Adrenal gland (tissue), 5 donors: ENCODE data around the gene ANKRD44.

Experiments
- POLR2A ChIP-seq, 2 donors: fragments of 450-650 bp; IDR thresholded peaks; one replicate each; pipeline ENCODE4 v1.6.1; 2017; ENCODE audit warnings: antibody characterized with exemption in 2 of 2, mild to moderate bottlenecking in 2 of 2, moderate library complexity in 1 of 2
- TF ChIP-seq, protein P1 (sequence below), 6 experiments: fragments of 450-650 bp in 4 of 6; fragments of 200-600 bp in 2 of 6; sonication (generic) in 1 of 6; IDR thresholded peaks; 1 replicate in 5 of 6; 2 replicates in 1 of 6; pipeline versions ENCODE4 v1.5.1 to v1.8.0; 2016 to 2021; ENCODE audit warnings: antibody characterized with exemption in 6 of 6, mild to moderate bottlenecking in 2 of 6, moderate library complexity in 1 of 6
- donor health status: DM: no; HTN: no; CAD: no.

DNA sequence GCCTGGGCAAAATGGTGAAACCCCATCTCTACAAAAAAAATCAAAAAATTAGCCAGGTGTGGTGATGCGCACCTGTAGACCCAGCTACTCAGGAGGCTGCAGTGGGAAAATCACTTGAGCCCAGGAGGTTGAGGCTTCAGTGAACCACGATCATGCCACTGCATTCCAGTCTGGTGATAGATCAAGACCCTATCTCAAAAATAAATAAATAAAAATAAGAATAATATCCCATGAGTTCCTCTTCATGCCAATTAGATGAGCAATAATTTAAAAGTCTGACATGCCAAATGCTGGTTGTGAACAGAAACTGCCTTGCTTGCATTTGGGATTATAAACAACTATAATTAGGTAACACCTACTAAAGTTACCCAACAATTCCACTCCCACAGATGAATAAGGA is 22.1 kb upstream of the ANKRD44 start:
- TF ChIP-seq, protein P1, sequence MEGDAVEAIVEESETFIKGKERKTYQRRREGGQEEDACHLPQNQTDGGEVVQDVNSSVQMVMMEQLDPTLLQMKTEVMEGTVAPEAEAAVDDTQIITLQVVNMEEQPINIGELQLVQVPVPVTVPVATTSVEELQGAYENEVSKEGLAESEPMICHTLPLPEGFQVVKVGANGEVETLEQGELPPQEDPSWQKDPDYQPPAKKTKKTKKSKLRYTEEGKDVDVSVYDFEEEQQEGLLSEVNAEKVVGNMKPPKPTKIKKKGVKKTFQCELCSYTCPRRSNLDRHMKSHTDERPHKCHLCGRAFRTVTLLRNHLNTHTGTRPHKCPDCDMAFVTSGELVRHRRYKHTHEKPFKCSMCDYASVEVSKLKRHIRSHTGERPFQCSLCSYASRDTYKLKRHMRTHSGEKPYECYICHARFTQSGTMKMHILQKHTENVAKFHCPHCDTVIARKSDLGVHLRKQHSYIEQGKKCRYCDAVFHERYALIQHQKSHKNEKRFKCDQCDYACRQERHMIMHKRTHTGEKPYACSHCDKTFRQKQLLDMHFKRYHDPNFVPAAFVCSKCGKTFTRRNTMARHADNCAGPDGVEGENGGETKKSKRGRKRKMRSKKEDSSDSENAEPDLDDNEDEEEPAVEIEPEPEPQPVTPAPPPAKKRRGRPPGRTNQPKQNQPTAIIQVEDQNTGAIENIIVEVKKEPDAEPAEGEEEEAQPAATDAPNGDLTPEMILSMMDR (IDR thresholded peaks at IDR 0.05), result no peak
- TF ChIP-seq POLR2A (IDR thresholded peaks at IDR 0.05), result no peak
